OCI-LY7 (cell line): Measurements from ENCODE around the gene RNASE12.

Experiments
- CTCF ChIP-seq: fragments of 200-600 bp; sonication (generic); conservative IDR thresholded peaks from 2 replicates; pipeline ENCODE4 v1.5.1; 2014; ENCODE audit warnings: mild to moderate bottlenecking, antibody characterized with exemption, low read length, moderate library complexity, mixed read lengths
- EZH2phosphoT487 ChIP-seq: fragments of 200-600 bp; sonication (generic); IDR thresholded peaks from 2 replicates; pipeline ENCODE4 v1.6.1; 2018; ENCODE audit warnings: low read depth, borderline replicate concordance, mild to moderate bottlenecking, mixed run types, antibody characterized with exemption, low read length, moderate library complexity, mixed read lengths

GRCh38 chr14:20578325-20578724, 12.9 kb downstream of the RNASE12 start:
- TF ChIP-seq CTCF (no peak), EZH2phosphoT487 (no peak)
